Osteoblast (primary cell): Measurements from ENCODE around the gene OSTM1. TPM values are rescaled to one million over a fixed set of nuclear protein-coding genes. Genes with fewer than 3 reads are reported as not detected.
A peak's percentile ranks its signal among the peaks of the same experiment; 100 is the strongest.

ENCODE experiments used
- DNase-seq: peaks from one replicate; pipeline ENCODE4 v3.0.0; 2011; ENCODE audit warnings: low spot score, mixed read lengths; ENCODE audit not compliant: insufficient read length; ENCODE audit errors: missing footprints
- H2AFZ ChIP-seq: 2 replicates; pipeline ENCODE4 v1.6.0; 2011; ENCODE audit warnings: mild to moderate bottlenecking, low read length
- H3K27ac ChIP-seq: 2 replicates; pipeline ENCODE4 v1.5.1; 2011; ENCODE audit warnings: mild to moderate bottlenecking, low read depth, low read length, moderate library complexity
- H3K27me3 ChIP-seq: 2 replicates; pipeline ENCODE4 v1.6.0; 2012; ENCODE audit warnings: mild to moderate bottlenecking, control low read depth, inconsistent platforms, low read length, moderate library complexity; ENCODE audit not compliant: insufficient read depth
- H3K36me3 ChIP-seq: 2 replicates; pipeline ENCODE4 v1.5.1; 2011; ENCODE audit warnings: mild to moderate bottlenecking, low read length, control low read depth, moderate library complexity; ENCODE audit not compliant: insufficient read depth
- H3K4me1 ChIP-seq: 2 replicates; pipeline ENCODE4 v1.5.1; 2011; ENCODE audit warnings: mild to moderate bottlenecking, low read length, control low read depth, moderate library complexity; ENCODE audit not compliant: insufficient read depth
- H3K4me2 ChIP-seq: 2 replicates; pipeline ENCODE4 v1.6.0; 2011; ENCODE audit warnings: mild to moderate bottlenecking, low read length; ENCODE audit not compliant: insufficient read depth
- H3K4me3 ChIP-seq: fragments of 200-600 bp; sonication (generic); 3 replicates; pipeline ENCODE4 v1.5.1; 2012; ENCODE audit warnings: mild to moderate bottlenecking, low read length, inconsistent platforms; ENCODE audit not compliant: insufficient read depth
- H3K79me2 ChIP-seq: 2 replicates; pipeline ENCODE4 v1.6.0; 2012; ENCODE audit warnings: mild to moderate bottlenecking, low read length, control low read depth, inconsistent platforms; ENCODE audit not compliant: insufficient read depth
- H3K9me3 ChIP-seq: 2 replicates; pipeline ENCODE4 v1.5.1; 2011; ENCODE audit warnings: low read depth, low read length, control low read depth
- H4K20me1 ChIP-seq: 2 replicates; pipeline ENCODE4 v1.6.0; 2012; ENCODE audit warnings: mild to moderate bottlenecking, low read length, control low read depth; ENCODE audit not compliant: insufficient read depth
- total RNA-seq: library from RNA; depleted of rRNA; stranded (reverse); fragments of >200 nt; gene quantifications from 2 replicates; pipeline ENCODE4 v1.2.3, GENCODE V29; 2012
- TF ChIP-seq, protein P1 (sequence below): IDR thresholded peaks from 2 replicates; pipeline ENCODE4 v1.5.1; 2011; ENCODE audit warnings: mild to moderate bottlenecking, low read depth, low read length, moderate library complexity; ENCODE audit errors: extremely low read depth

Gene OSTM1
- total RNA-seq, 1 donor = 42.3 TPM

DNA sequence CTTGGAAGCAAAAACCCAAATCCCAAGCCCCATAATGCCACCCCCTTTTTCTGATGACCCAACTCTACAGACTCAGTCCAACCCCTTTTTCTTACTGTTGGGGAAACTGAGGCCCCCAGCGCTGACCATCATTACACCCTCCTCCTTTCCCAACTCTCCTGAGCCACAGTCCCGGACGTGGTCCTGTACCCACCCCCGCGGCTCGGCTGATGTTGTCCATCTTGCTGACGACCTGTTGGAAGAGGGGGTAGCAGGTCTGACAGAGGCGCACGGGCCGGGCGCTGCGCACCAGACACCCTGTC is 533 bp downstream of the OSTM1 start:
- peak overlapping the region; percentile 74 for H3K27ac ChIP-seq
- peak overlapping the region; percentile 96 for H2AFZ ChIP-seq
- peak overlapping the region; percentile 92 for H3K4me2 ChIP-seq
- peaks cover 2% of the 10 kb centered on the region for H4K20me1 ChIP-seq
- peak; percentile 85 for DNase-seq
- TF ChIP-seq, protein P1, sequence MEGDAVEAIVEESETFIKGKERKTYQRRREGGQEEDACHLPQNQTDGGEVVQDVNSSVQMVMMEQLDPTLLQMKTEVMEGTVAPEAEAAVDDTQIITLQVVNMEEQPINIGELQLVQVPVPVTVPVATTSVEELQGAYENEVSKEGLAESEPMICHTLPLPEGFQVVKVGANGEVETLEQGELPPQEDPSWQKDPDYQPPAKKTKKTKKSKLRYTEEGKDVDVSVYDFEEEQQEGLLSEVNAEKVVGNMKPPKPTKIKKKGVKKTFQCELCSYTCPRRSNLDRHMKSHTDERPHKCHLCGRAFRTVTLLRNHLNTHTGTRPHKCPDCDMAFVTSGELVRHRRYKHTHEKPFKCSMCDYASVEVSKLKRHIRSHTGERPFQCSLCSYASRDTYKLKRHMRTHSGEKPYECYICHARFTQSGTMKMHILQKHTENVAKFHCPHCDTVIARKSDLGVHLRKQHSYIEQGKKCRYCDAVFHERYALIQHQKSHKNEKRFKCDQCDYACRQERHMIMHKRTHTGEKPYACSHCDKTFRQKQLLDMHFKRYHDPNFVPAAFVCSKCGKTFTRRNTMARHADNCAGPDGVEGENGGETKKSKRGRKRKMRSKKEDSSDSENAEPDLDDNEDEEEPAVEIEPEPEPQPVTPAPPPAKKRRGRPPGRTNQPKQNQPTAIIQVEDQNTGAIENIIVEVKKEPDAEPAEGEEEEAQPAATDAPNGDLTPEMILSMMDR = no peak
- no peaks in the 10 kb centered on the region for H3K27me3 ChIP-seq
- no peaks in the 10 kb centered on the region for H3K9me3 ChIP-seq
- no peaks in the 10 kb centered on the region for H3K36me3 ChIP-seq
- H3K79me2 ChIP-seq = peaks cover 32% of the 10 kb centered on the region
- peak overlapping the region; percentile 98 for H3K4me3 ChIP-seq
- H3K4me1 ChIP-seq = peaks cover 12% of the 10 kb centered on the region

DNA sequence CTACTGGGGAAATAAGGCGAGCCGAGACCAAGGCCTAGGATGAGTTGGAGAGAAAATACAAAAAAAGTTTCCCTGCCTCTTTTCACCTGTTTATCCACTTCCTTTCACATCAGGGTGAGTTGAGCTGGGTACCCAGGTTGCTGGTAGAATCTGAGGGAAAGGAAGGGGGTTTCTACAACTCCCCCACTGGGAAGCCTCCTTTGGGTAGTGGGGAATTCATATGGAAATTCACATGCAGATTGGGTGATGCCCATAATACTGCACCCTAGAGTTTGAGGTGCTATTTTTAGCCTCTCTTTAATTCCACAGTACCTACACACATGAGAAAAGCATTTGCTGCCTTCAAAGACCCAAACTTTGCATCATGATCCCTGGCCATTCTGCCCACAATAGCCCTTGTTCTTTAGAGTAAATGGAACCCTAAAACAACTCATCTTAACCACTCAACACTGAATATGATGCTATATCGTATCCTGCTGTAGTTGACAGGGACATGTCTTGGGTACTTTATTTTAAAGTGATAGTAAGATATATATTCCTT is 2.7 kb downstream of the OSTM1 start:
- no peak overlapping the region for H3K4me3 ChIP-seq
- H3K27ac ChIP-seq = no peak overlapping the region
- no peaks in the 10 kb centered on the region for H3K27me3 ChIP-seq
- TF ChIP-seq, protein P1 = no peak
- H3K36me3 ChIP-seq = no peaks in the 10 kb centered on the region
- H3K9me3 ChIP-seq = no peaks in the 10 kb centered on the region
- DNase-seq = no peak
- H2AFZ ChIP-seq = no peak overlapping the region
- H3K79me2 ChIP-seq = peaks cover 46% of the 10 kb centered on the region
- H3K4me1 ChIP-seq = peaks cover 12% of the 10 kb centered on the region
- peaks cover 2% of the 10 kb centered on the region for H4K20me1 ChIP-seq
- no peak overlapping the region for H3K4me2 ChIP-seq

DNA sequence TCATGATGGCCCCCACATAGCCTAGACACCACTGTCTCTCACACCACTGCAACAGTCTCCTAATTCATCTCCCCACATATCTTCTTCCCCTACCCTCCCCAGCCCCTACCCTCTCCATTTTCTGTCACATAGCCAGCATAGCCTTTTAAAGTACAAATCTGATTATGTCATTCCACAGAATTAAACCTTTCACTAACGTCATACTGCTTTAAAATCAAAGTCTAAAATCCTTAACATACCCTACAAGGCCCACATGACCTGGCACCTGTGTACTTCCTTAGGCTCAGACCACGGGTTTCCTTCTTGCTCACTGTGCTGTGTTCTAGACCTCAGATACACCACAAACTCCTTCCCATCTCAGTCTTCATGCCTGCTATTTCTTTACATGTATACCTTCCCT is 5.9 kb downstream of the OSTM1 start:
- H4K20me1 ChIP-seq = peaks cover 2% of the 10 kb centered on the region
- H3K79me2 ChIP-seq = peaks cover 37% of the 10 kb centered on the region
- no peak overlapping the region for H3K4me2 ChIP-seq
- H3K36me3 ChIP-seq = peaks cover 3% of the 10 kb centered on the region
- H3K4me1 ChIP-seq = peaks cover 6% of the 10 kb centered on the region
- H3K9me3 ChIP-seq = no peaks in the 10 kb centered on the region
- no peak overlapping the region for H2AFZ ChIP-seq
- DNase-seq = peak; percentile 1
- H3K27me3 ChIP-seq = no peaks in the 10 kb centered on the region
- TF ChIP-seq, protein P1 = no peak
- H3K4me3 ChIP-seq = no peak overlapping the region
- H3K27ac ChIP-seq = no peak overlapping the region

DNA sequence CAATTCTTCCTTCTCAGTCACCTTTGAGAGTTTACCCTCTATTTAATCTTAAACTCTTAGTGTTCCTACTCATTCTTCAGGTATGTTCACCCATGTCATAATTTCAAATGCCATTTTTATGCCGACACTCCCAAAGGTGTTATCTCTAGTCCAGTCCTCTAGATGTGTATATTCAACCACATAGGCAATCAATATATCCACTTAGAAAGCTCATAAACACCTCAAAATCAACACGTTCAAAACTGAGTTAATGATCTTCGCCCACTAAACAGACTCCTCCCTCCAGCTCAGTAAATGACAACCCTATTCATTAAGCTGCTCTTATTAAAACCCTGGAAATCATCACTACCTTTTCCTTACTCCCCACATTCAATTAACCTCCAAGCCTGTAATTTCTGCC is 6.4 kb downstream of the OSTM1 start:
- H3K36me3 ChIP-seq = peaks cover 3% of the 10 kb centered on the region
- no peaks in the 10 kb centered on the region for H3K27me3 ChIP-seq
- peaks cover 2% of the 10 kb centered on the region for H3K4me1 ChIP-seq
- no peak overlapping the region for H3K4me2 ChIP-seq
- no peak overlapping the region for H3K4me3 ChIP-seq
- no peaks in the 10 kb centered on the region for H3K9me3 ChIP-seq
- TF ChIP-seq, protein P1 = no peak
- no peak overlapping the region for H3K27ac ChIP-seq
- H2AFZ ChIP-seq = no peak overlapping the region
- H4K20me1 ChIP-seq = no peaks in the 10 kb centered on the region
- peak; percentile 1 for DNase-seq
- peaks cover 33% of the 10 kb centered on the region for H3K79me2 ChIP-seq
